GM19395 (cell line): ENCODE measurements around the gene AKR1C4.
"Not testable (repeated sequence)": the region's sequence is repeated elsewhere in the genome, so short reads cannot be mapped to it uniquely, and the experiment has no call there.

Experiments used
- ATAC-seq: cut with Tn5 transposase; IDR thresholded peaks from one replicate; pipeline ENCODE4 v1.9.1; 2021; ENCODE audit warnings: mild to moderate bottlenecking, moderate library complexity; ENCODE audit not compliant: unreplicated experiment

The AKR1C4 gene

GRCh38 chr10:5199398-5199797 is 2.8 kb downstream of the AKR1C4 start:
- no peak for ATAC-seq

DNA sequence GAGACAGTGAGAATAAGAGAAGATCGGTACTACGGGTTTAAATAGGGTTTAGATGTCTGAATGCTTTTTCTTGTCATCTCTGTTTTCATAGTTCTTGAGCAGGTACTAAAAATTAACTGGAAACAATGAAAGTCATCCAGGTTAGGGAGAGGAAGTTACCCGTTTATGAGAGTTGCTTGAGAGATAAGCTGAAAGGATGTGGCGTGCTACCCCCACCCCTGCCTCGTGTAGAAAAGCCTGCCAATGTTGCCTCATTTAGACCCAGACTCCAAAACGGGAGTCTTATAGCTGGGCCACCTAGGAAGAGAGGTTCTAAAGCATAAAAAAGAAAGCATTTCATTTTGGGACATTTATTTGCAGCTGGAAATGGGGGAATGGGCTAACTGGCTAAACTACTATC is 10.2 kb downstream of the AKR1C4 start:
- ATAC-seq: no peak

- ATAC-seq: not testable (repeated sequence)
Observed at GRCh38 chr10:5209776-5210175, 13.1 kb downstream of the AKR1C4 start.

DNA sequence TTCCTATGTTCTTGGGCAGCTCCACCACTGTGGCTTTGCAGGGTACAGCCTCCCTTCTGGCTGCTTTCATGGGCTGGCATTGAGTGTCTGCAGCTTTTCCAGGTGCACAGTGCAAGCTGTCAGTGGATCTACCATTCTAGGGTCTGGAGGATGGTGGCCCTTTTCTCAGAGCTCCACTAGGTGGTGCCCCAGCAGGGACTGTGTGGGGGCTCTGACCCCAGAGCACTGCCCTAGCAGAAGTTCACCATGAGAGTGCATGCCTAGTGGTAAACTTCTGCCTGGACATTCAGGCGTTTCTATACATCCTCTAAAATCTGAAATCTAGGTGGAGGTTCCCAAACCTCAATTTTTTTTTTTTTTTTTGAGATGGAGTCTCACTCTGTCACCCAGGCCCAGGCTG is 13.6 kb downstream of the AKR1C4 start:
- not testable (repeated sequence) for ATAC-seq

GRCh38 chr10:5211696-5212536 is 15.3 kb downstream of the AKR1C4 start:
- ATAC-seq: no peak

- ATAC-seq: no peak
Observed at GRCh38 chr10:5216801-5217200, 20.2 kb downstream of the AKR1C4 start.

- ATAC-seq: no peak
Observed at GRCh38 chr10:5219262-5219661, 22.6 kb downstream of the AKR1C4 start.

GRCh38 chr10:5222942-5223341 is 26.3 kb downstream of the AKR1C4 start:
- not testable (repeated sequence) for ATAC-seq

- no peak for ATAC-seq
Observed at GRCh38 chr10:5229019-5229418, 32.4 kb downstream of the AKR1C4 start.

DNA sequence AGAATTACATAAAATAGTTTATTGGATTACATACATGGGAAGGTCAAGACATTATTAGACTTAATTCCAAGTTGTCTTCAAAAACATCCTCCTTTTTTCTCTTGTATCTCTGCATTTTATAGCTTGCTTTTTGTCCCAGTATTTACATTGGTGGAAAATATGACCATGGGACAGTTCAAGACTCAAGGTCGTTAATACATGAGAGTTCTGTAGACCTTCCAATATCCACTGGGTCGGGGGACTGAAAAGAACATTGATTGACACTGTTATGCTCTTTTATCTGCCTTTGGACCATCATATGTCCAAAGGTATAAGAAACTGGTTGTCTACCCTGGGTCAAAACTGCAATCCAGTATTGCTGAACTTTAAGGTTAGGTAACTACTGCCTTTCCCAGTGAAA is 36.7 kb downstream of the AKR1C4 start:
- no peak for ATAC-seq

DNA sequence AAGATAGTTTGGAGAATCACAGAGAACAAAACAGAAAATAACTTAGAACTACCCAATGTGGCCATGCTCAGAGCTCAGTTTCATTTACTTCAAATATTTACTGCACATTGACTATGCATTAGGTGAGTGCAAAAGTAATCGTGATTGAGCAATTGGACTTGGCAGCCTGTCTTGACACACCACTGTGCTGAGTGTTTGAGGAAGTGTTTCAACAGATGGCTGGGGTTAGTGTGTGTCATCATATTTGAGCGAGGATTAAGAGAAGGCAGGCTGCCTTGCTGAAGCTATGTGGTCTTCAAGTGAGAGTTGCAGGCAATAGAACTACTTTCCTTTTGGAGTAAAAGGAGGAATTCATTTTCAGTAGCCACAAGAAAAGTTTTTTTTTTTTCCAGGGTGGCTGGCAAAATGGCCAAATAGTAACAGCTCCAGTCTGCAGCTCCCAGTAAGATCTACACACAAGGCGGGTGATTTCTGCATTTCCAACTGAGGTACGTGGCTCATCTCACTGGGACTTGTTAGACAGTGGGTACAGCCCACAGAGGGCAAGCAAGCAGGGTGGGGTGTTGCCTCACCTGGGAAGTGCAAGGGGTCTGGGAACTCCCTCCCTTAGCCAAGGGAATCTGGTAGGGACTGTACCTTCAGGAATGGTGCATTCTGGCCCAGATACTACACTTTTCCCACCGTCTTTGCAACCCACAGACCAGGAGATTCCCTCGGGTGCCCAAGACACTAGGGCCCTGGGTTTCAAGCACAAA is 37.6 kb downstream of the AKR1C4 start:
- ATAC-seq: no peak

GRCh38 chr10:5237541-5237940 is 40.9 kb downstream of the AKR1C4 start:
- ATAC-seq: not testable (repeated sequence)

DNA sequence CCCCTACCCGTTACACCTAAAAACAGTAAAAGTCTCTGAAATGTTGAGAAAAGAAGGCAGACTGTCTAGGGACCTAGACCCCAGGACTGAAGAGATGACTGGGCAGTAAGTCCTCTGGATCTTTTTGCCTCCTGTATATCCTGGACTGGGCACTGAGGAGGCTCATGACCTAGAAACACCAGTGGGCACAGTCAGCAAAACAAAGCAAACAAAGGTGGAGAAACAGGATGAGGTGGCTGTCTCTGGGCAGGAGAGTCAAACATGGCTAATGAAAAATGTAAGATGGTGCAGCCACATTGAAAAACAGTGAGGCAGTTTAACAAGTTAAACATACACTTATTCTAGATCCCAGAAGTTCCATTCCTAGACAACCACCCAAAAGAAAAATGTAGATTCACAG is 45.9 kb downstream of the AKR1C4 start:
- no peak for ATAC-seq

DNA sequence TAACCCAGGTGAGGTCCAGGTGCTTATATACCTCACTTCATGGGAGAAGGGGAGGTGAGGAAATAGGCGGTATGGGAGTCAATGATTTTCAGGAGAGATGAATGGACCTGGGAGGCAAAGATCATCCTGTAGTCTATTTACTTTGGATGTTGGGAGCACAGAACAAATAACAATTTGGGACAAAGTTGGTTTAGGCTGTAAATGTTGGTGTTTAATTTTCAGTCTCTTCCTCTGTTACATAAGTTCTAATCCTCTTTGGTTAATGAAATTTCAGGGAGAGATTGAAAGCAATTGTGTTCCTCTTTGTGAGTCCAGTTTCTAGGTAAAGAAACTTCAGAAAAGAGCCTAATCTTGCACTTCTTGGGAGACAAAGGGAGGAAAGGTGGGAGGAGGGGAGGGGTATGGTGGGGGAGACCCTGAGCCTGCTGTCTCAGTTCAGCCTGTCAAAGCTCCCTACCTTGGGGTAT is 46.9 kb downstream of the AKR1C4 start:
- ATAC-seq: no peak

DNA sequence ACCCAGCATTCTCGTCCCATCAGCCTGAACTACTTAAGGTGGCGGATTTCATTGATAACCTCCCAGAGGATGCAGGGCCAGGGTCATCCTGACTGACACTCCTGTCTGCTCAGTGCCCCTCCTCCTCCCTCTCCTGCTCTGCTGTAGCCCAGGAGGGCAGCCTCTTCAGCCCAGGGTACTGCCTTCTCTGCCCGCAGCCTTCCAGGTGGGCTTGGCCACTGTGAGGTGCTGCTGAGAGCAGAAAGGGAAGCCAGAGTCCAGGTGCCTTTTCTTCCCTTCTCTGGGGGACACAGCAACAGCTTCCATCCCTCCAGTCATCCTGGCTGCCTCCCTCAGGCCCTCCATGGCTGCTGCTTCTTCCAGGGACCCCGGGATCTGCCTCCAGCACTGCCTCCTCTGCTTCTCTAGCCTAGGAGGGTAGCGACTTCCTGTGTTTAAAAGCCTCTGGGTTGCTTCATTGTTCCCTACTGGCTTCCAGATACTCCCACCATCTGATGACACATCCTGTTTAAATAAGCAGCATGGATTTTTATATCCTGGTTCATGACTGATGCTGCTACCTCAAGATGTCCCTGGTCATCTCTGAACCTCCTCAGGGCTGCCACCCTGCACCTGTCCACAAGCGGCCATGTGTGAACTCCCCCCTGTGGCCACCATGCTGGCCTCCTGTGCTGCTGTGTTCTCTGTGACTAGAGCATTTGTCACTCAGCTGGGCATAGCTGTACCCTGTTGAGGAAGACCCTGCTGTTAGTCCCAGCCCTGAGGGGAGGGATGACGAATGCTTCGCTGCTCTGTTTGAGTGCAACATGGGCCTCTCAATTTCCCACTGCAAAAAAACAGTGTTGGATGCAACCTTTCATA is 55.8 kb downstream of the AKR1C4 start:
- no peak for ATAC-seq

GRCh38 chr10:5254488-5254887 is 57.9 kb downstream of the AKR1C4 start:
- ATAC-seq: no peak

DNA sequence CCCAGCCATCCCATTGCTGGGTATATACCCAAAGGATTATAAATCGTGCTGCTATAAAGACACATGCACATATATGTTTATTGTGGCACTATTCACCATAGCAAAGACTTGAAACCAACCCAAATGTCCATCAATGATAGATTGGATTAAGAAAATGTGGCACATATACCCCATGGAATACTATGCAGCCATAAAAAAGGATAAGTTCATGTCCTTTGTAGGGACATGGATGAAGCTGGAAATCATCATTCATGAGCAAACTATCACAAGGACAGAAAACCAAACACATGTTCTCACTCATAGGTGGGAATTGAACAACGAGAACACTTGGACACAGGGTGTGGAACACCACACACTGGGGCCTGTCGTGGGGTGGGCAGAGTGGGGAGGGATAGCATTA is 61.1 kb downstream of the AKR1C4 start:
- ATAC-seq: not testable (repeated sequence)

DNA sequence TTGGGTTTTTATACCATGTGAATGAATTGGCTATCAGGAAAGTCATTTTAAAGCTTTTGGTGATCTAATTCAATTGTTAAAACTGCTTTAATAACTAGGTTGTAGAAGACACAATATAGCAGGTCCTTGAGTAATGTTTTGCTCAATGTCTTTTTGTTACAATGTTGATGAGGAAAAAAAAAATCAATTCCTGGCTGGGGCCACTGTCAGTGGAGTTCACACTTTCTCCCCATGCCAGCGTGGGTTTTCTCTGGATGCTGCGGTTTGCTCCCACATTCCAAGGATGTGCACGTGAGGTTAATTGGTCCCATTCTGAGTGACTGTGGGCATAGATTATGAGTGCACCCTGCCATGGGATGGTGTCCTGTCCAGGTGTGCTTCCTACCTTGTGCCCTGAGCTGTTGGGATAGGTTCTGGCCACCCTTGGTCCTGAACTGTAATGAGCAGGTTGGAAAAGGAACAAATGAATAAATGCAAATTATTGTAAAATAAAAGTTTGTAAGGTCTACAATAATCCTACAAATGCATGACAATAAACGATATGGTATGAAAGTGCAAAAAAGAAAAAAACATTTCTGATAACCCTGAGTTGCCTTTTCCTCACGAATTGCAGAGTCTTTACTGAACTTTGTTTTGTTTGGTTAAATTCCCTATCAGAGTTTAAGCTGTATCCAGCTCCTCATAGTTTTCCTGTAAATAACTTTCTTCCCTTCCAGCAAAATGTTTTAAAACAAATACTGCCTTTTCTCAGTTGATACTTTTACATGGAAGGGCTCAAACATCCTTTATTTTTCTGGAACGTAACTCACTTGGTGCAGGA is 62.7 kb downstream of the AKR1C4 start:
- ATAC-seq: no peak

DNA sequence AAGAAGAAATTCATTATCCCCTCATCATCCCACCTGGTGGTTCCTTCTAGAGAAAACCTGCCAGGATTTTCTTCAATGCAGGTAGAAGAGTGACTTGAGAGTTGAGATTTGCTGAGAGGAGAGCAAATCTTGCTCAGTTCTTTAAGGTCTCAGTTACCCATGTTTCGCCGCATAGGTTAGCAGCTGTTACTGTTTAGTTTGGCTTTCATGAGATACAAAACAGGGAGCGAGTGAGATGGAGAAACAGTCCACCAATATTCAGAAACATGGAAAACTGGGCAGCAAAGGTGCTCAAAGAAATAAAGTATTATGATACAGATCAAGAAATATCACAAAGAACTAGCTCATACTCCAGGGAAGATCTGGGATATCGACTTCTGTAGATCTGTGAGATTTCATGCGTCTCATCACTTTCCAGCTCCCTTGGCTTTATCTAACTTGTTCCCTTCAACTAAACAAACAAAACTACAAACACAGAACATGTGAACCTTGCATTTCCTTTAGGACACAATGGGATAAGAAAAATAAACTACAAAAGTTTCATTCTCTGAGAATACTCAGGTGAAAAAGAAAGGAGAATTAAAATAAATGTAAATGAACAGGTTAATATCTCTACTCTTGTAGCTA is 63.4 kb downstream of the AKR1C4 start:
- ATAC-seq: no peak

GRCh38 chr10:5260828-5261227 is 64.2 kb downstream of the AKR1C4 start:
- no peak for ATAC-seq
